IMR-90 (cell line): Measurements from ENCODE around the gene ZDHHC7. TPM values are rescaled to one million over a fixed set of nuclear protein-coding genes. Genes with fewer than 3 reads are reported as not detected.

ENCODE experiments used
- ATAC-seq: fragments of 200-7000 bp; cut with Tn5 transposase; 2 replicates; pipeline ENCODE4 v1.9.1; 2020; ENCODE audit warnings: low read depth, mild to moderate bottlenecking, moderate library complexity
- BruUV-seq: library from RNA; stranded (reverse); fragments of 400-500 nt; replicated peaks from 2 replicates; lab custom pipeline; 2021; lab: Mats Ljungman, UMichigan
- CTCF ChIA-PET: fragments of 300-600 bp; formaldehyde crosslinking; extraction: SDS; loops from one replicate; lab custom pipeline; 2021; ENCODE audit warnings: antibody characterized with exemption; lab: Yijun Ruan, JAX
- POLR2A ChIA-PET: fragments of 300-600 bp; sonication (Branson Sonifier 250); formaldehyde crosslinking; loops from one replicate; lab custom pipeline; 2022; ENCODE audit warnings: antibody characterized with exemption; ENCODE audit not compliant: unreplicated experiment; lab: Charles Lee
- DNase-seq: peaks from one replicate; pipeline ENCODE4 v3.0.0; 2013
- H2AFZ ChIP-seq: replicated peaks from 2 replicates; pipeline ENCODE3; 2013; ENCODE audit warnings: low read length, mild to moderate bottlenecking; ENCODE audit not compliant: poor library complexity
- H2AK5ac ChIP-seq: 2 replicates; pipeline ENCODE4 v1.6.1; 2013; ENCODE audit warnings: low read depth, low read length, inconsistent platforms
- H2AK9ac ChIP-seq: replicated peaks from 2 replicates; pipeline ENCODE3; 2013; ENCODE audit warnings: mild to moderate bottlenecking, low read depth, low read length, moderate library complexity; ENCODE audit not compliant: poor library complexity
- H2BK120ac ChIP-seq: 2 replicates; pipeline ENCODE4 v1.6.1; 2013; ENCODE audit warnings: low read depth, low read length, inconsistent platforms
- H2BK15ac ChIP-seq: 3 replicates; pipeline ENCODE4 v1.6.1; 2013; ENCODE audit warnings: low read depth, low read length, inconsistent platforms
- H2BK20ac ChIP-seq: 2 replicates; pipeline ENCODE4 v1.6.1; 2013; ENCODE audit warnings: low read depth, mild to moderate bottlenecking, inconsistent platforms, low read length, moderate library complexity
- H2BK5ac ChIP-seq: 2 replicates; pipeline ENCODE4 v1.6.1; 2013; ENCODE audit warnings: mild to moderate bottlenecking, low read depth, low read length, inconsistent platforms; ENCODE audit not compliant: poor library complexity, severe bottlenecking
- H3K14ac ChIP-seq: replicated peaks from 2 replicates; pipeline ENCODE4 v1.6.1; 2013; ENCODE audit warnings: low read depth, low read length, inconsistent platforms
- H3K18ac ChIP-seq: 2 replicates; pipeline ENCODE4 v1.6.1; 2013; ENCODE audit warnings: low read depth, low read length, control low read depth
- H3K23ac ChIP-seq: 2 replicates; pipeline ENCODE4 v1.6.1; 2013; ENCODE audit warnings: low read depth, low read length, inconsistent platforms
- H3K27ac ChIP-seq: 2 replicates; pipeline ENCODE4 v1.5.1; 2013; ENCODE audit warnings: mild to moderate bottlenecking, control low read depth, low read length; ENCODE audit not compliant: insufficient read depth
- H3K27me3 ChIP-seq: 2 replicates; pipeline ENCODE4 v1.6.1; 2013; ENCODE audit warnings: low read length; ENCODE audit not compliant: control insufficient read depth, insufficient read depth
- H3K36me3 ChIP-seq: 2 replicates; pipeline ENCODE4 v1.6.1; 2013; ENCODE audit warnings: low read length, mixed read lengths; ENCODE audit not compliant: control insufficient read depth, insufficient read depth
- H3K4ac ChIP-seq: 2 replicates; pipeline ENCODE4 v1.6.1; 2013; ENCODE audit warnings: low read depth, low read length, inconsistent platforms
- H3K4me1 ChIP-seq: 2 replicates; pipeline ENCODE4 v1.6.1; 2013; ENCODE audit warnings: low read length, mixed read lengths; ENCODE audit not compliant: control insufficient read depth, insufficient read depth
- H3K4me2 ChIP-seq: 2 replicates; pipeline ENCODE4 v1.6.1; 2013; ENCODE audit warnings: low read depth, mild to moderate bottlenecking, control low read depth, low read length, moderate library complexity
- H3K4me3 ChIP-seq: 2 replicates; pipeline ENCODE4 v1.5.1; 2013; ENCODE audit warnings: low read depth, mild to moderate bottlenecking, control low read depth, low read length, moderate library complexity; ENCODE audit not compliant: insufficient read depth
- H3K56ac ChIP-seq: 2 replicates; pipeline ENCODE4 v1.6.1; 2013; ENCODE audit warnings: low read length, inconsistent platforms; ENCODE audit not compliant: insufficient read depth; ENCODE audit errors: extremely low read depth
- H3K79me1 ChIP-seq, 2 experiments: 2 replicates each; pipeline ENCODE4 v1.6.1; 2013; ENCODE audit warnings: low read length in 2 of 2, inconsistent platforms in 1 of 2, low read depth in 1 of 2
- H3K9ac ChIP-seq: 2 replicates; pipeline ENCODE4 v1.6.1; 2013; ENCODE audit warnings: low read depth, low read length, control low read depth
- H3K9me1 ChIP-seq: 2 replicates; pipeline ENCODE4 v1.6.1; 2013; ENCODE audit warnings: low read length, inconsistent platforms; ENCODE audit not compliant: insufficient read depth
- H3K9me3 ChIP-seq: 2 replicates; pipeline ENCODE4 v1.6.1; 2013; ENCODE audit warnings: low read length; ENCODE audit not compliant: control insufficient read depth, insufficient read depth
- H4K20me1 ChIP-seq: 2 replicates; pipeline ENCODE4 v1.6.1; 2013; ENCODE audit warnings: low read length, inconsistent platforms; ENCODE audit not compliant: insufficient read depth
- H4K5ac ChIP-seq: 2 replicates; pipeline ENCODE4 v1.6.1; 2013; ENCODE audit warnings: mild to moderate bottlenecking, low read depth, low read length, control low read depth
- H4K8ac ChIP-seq, 2 experiments: 2 replicates each; pipeline ENCODE4 v1.6.1; 2013; ENCODE audit warnings: low read depth in 2 of 2, low read length in 2 of 2, control low read depth in 1 of 2, inconsistent platforms in 1 of 2
- H4K91ac ChIP-seq: 2 replicates; pipeline ENCODE4 v1.6.1; 2013; ENCODE audit warnings: low read depth, low read length, inconsistent platforms; ENCODE audit not compliant: insufficient read depth
- BHLHE40 ChIP-seq: fragments of 150-350 bp; IDR thresholded peaks from 2 replicates; pipeline ENCODE4 v1.6.1; 2016; ENCODE audit warnings: mild to moderate bottlenecking, low read depth, low read length
- CEBPB ChIP-seq: IDR thresholded peaks from 2 replicates; pipeline ENCODE4 v1.6.1; 2012; ENCODE audit warnings: low read depth, low read length, improper control_type of control experiment
- FOS ChIP-seq: fragments of 150-350 bp; IDR thresholded peaks from 2 replicates; pipeline ENCODE4 v1.6.1; 2016; ENCODE audit warnings: low read depth, low read length
- MAZ ChIP-seq: IDR thresholded peaks from 2 replicates; pipeline ENCODE4 v1.6.1; 2012; ENCODE audit warnings: low read depth, mild to moderate bottlenecking, low read length, improper control_type of control experiment, moderate library complexity, borderline replicate concordance
- USF2 ChIP-seq: fragments of 150-350 bp; IDR thresholded peaks from 2 replicates; pipeline ENCODE4 v1.6.1; 2017; ENCODE audit warnings: mild to moderate bottlenecking, antibody characterized with exemption, low read length, low read depth
- WGBS, 2 experiments: methylation state at CpG; one replicate each; pipeline versions ENCODE4 v1.1.5 to v1.1.7; 2013; ENCODE audit warnings: missing lambda C conversion rate in 2 of 2; ENCODE audit not compliant: insufficient read length in 1 of 2; ENCODE audit errors: extremely low coverage in 2 of 2; 5-methylcytosine and 5-hydroxymethylcytosine counted together
- dilution Hi-C: fragments of 300-500 bp; cut with HindIII; formaldehyde crosslinking; loops from one replicate; pipeline ENCODE4 v1.14.3; 2018; ENCODE audit warnings: low sequenced_read_pairs; ENCODE audit not compliant: unreplicated experiment
- in situ Hi-C: fragments of 300-500 bp; cut with MboI; formaldehyde crosslinking; loops from 3 replicates; pipeline ENCODE4 v1.14.3; 2019; ENCODE audit warnings: low sequenced_read_pairs, inconsistent platforms, mixed read lengths
- intact Hi-C: fragments of 100-400 bp; cut with micrococcal nuclease; formaldehyde crosslinking; loops from 2 replicates; pipeline ENCODE4 v1.10.0; 2022
- polyA plus RNA-seq, 3 experiments: library from polyadenylated mRNA; depleted of rRNA; stranded (reverse); fragments of >200 nt; gene quantifications; 2 replicates each; pipeline ENCODE4 v1.2.3, GENCODE V29; 2012; ENCODE audit warnings: low replicate concordance in 1 of 3
- total RNA-seq: library from RNA; depleted of rRNA; stranded (reverse); fragments of >200 nt; gene quantifications from 2 replicates; pipeline ENCODE4 v1.2.3, GENCODE V29; 2012

Gene ZDHHC7
- total and polyA plus RNA-seq, 2 of the 4 experiments (the other 2 are of a cell fraction), result 80.1 to 97.1 TPM

GRCh38 chr16:85029408-85029784 lies 18.1 kb upstream of the ZDHHC7 start:
- intact Hi-C loops, result no loop called here
- CTCF ChIA-PET, result no interaction called here
- Histone ChIP-seq H4K8ac (no peak overlapping the region), H3K14ac (no peak overlapping the region), H3K4ac (peak overlapping the region; percentile 37; the same call in 1 of the 2 replicates), H3K27me3 (no peaks in the 10 kb centered on the region), H3K36me3 (peaks cover 8% of the 10 kb centered on the region; the same call in 1 of the 2 replicates), H3K23ac (no peak overlapping the region), H2AK9ac (no peak overlapping the region), H3K4me1 (peaks cover 20% of the 10 kb centered on the region), H2BK5ac (no peak overlapping the region), H3K79me1 (peaks cover 12 to 58% of the 10 kb centered on the region in 2 experiments), H2BK20ac (0 out of 2 replicates have a peak overlapping the region, but pooled peaks have one; percentile 1), H3K9me3 (no peaks in the 10 kb centered on the region), H4K5ac (no peak overlapping the region), H2BK15ac (no peak overlapping the region), H4K91ac (no peak overlapping the region), H3K9ac (no peak overlapping the region), H3K9me1 (peaks cover 5% of the 10 kb centered on the region; the same call in 1 of the 2 replicates), H2BK120ac (no peak overlapping the region), H4K20me1 (peaks cover 15% of the 10 kb centered on the region; the same call in 1 of the 2 replicates), H3K27ac (no peak overlapping the region), H2AK5ac (no peak overlapping the region), H3K4me2 (peak overlapping the region; percentile 71), H3K56ac (no peak overlapping the region), H2AFZ (no peak overlapping the region), H3K4me3 (no peak overlapping the region), H3K18ac (no peak overlapping the region)
- dilution Hi-C loops, result no loop called here
- no TSS peak for BruUV-seq
- ATAC-seq, result peak; percentile 8; the same call in 1 of the 2 replicates
- POLR2A ChIA-PET, result no interaction called here
- in situ Hi-C loops, result no loop called here
- DNase-seq, result peak; percentile 65
- 50% methylated on average over 1 of the region's 4 CpGs; no CpG with 5 or more reads in 1 of the 2 experiments for WGBS, 2 experiments
- TF ChIP-seq MAZ (0 out of 2 replicates have a peak, but pooled peaks have one; percentile 42), CEBPB (no peak), FOS (peak; percentile 45), BHLHE40 (peak; percentile 11; the same call in 1 of the 2 replicates), USF2 (no peak)
